HTERT RPE-1 (cell line): ENCODE results near the gene RPUSD3.

ENCODE experiments used
- in situ Hi-C: fragments of 300-500 bp; cut with MboI; formaldehyde crosslinking; loops from 4 replicates; pipeline ENCODE4 v1.14.3; 2020; ENCODE audit warnings: low sequenced_read_pairs

RPUSD3 gene

GRCh38 chr3:9806688-9807589, 36.9 kb downstream of the RPUSD3 start:
- in situ Hi-C loops = no loop called here

GRCh38 chr3:9806137-9806536, 37.7 kb downstream of the RPUSD3 start:
- in situ Hi-C loops = no loop called here

GRCh38 chr3:9804996-9805395, 38.8 kb downstream of the RPUSD3 start:
- in situ Hi-C loops = no loop called here

- in situ Hi-C loops = no loop called here
Measured at GRCh38 chr3:9803494-9803893, 40.3 kb downstream of the RPUSD3 start.

- in situ Hi-C loops = no loop called here
Measured at GRCh38 chr3:9800529-9800928, 43.3 kb downstream of the RPUSD3 start.

- in situ Hi-C loops = no loop called here
Measured at GRCh38 chr3:9797196-9797945, 46.4 kb downstream of the RPUSD3 start.

- in situ Hi-C loops = no loop called here
Measured at GRCh38 chr3:9795207-9795606, 48.6 kb downstream of the RPUSD3 start.

GRCh38 chr3:9794400-9794799, 49.4 kb downstream of the RPUSD3 start:
- in situ Hi-C loops = no loop called here

- in situ Hi-C loops = no loop called here
Measured at GRCh38 chr3:9793161-9793781, 50.5 kb downstream of the RPUSD3 start.

- in situ Hi-C loops = no loop called here
Measured at GRCh38 chr3:9792405-9793160, 51.2 kb downstream of the RPUSD3 start, which contains the start of the genes ARPC4 and TADA3. ARPC4 (plus strand) TSS chr3:9793082; CDS start chr3:9793122, 40 bp downstream. TADA3 (minus strand) TSS chr3:9792473; CDS start chr3:9791466, 1,007 bp downstream.

- in situ Hi-C loops = no loop called here
Measured at GRCh38 chr3:9791790-9792404, 51.9 kb downstream of the RPUSD3 start.

GRCh38 chr3:9791127-9791526, 52.7 kb downstream of the RPUSD3 start:
- in situ Hi-C loops = no loop called here
